Suprapubic skin (tissue), 4 donors: ENCODE measurements around the gene RBM28. TPM values are rescaled to one million over a fixed set of nuclear protein-coding genes. Genes with fewer than 3 reads are reported as not detected.

Source experiments
- DNase-seq, 2 donors: peaks; one replicate each; pipeline ENCODE4 v3.0.0-alpha.2; 2019; ENCODE audit warnings: low spot score in 2 of 2
- H3K27ac ChIP-seq: fragments of 200-600 bp; sonication (generic); one replicate; pipeline ENCODE4 v1.5.1; 2019
- H3K27me3 ChIP-seq: fragments of 200-600 bp; sonication (generic); one replicate; pipeline ENCODE4 v1.5.1; 2019
- H3K36me3 ChIP-seq: fragments of 200-600 bp; sonication (generic); one replicate; pipeline ENCODE4 v1.5.1; 2019
- H3K4me1 ChIP-seq: fragments of 200-600 bp; sonication (generic); one replicate; pipeline ENCODE4 v1.5.1; 2019
- H3K4me3 ChIP-seq: fragments of 200-600 bp; sonication (generic); one replicate; pipeline ENCODE4 v1.5.1; 2019; ENCODE audit warnings: mild to moderate bottlenecking
- H3K9me3 ChIP-seq: fragments of 200-600 bp; sonication (generic); one replicate; pipeline ENCODE4 v1.5.1; 2019
- CTCF ChIP-seq, 2 donors: fragments of 200-600 bp in 1 of 2; fragments of 450-650 bp in 1 of 2; sonication (generic) in 1 of 2; IDR thresholded peaks; one replicate each; pipeline ENCODE4 v1.5.1; 2016 to 2019; ENCODE audit warnings: antibody characterized with exemption in 2 of 2, mild to moderate bottlenecking in 1 of 2, moderate library complexity in 1 of 2
- EP300 ChIP-seq: sonication (generic); formaldehyde crosslinking; IDR thresholded peaks from one replicate; pipeline ENCODE4 v1.6.1; 2017; ENCODE audit warnings: antibody characterized with exemption
- POLR2A ChIP-seq, 2 donors: fragments of 450-650 bp; IDR thresholded peaks; one replicate each; pipeline ENCODE4 v1.6.1; 2017; ENCODE audit warnings: antibody characterized with exemption in 2 of 2, mild to moderate bottlenecking in 2 of 2, moderate library complexity in 2 of 2
- POLR2AphosphoS5 ChIP-seq, 3 donors: sonication (generic); formaldehyde crosslinking; IDR thresholded peaks; one replicate each; pipeline ENCODE4 v1.6.1; 2017; ENCODE audit warnings: antibody characterized with exemption in 3 of 3
- WGBS: methylation state at CpG from one replicate; pipeline ENCODE4 v1.1.5; 2018; 5-methylcytosine and 5-hydroxymethylcytosine counted together
- total RNA-seq, 4 donors: library from RNA; depleted of rRNA; stranded (reverse); fragments of >200 nt; gene quantifications; one replicate each; pipeline ENCODE4 v1.1.0, GENCODE V29; 2016

RBM28 gene
- total RNA-seq, 4 donors from 2014 or later, result 16.9 to 34.9 (median 25.6) TPM

- Histone ChIP-seq H3K27me3 (no peaks in the 10 kb centered on the region), H3K27ac (no peak overlapping the region), H3K9me3 (no peaks in the 10 kb centered on the region), H3K4me1 (no peaks in the 10 kb centered on the region), H3K36me3 (no peaks in the 10 kb centered on the region), H3K4me3 (no peak overlapping the region)
- 81% methylated on average over 6 of the region's 6 CpGs for WGBS
- no peak for DNase-seq
- no peak for TF ChIP-seq POLR2AphosphoS5 (IDR thresholded peaks at IDR 0.05)
Observed at GRCh38 chr7:128279124-128279713, 64.5 kb downstream of the RBM28 start.

- Histone ChIP-seq H3K9me3 (no peaks in the 10 kb centered on the region), H3K27me3 (no peaks in the 10 kb centered on the region), H3K4me1 (no peaks in the 10 kb centered on the region), H3K27ac (no peak overlapping the region), H3K36me3 (no peaks in the 10 kb centered on the region), H3K4me3 (no peak overlapping the region)
- no peak for DNase-seq
- WGBS, result 91% methylated on average over 1 of the region's 1 CpG
- TF ChIP-seq EP300 (no peak), CTCF (IDR thresholded peaks at IDR 0.05) (no peak), POLR2AphosphoS5 (IDR thresholded peaks at IDR 0.05) (no peak), POLR2A (IDR thresholded peaks at IDR 0.05) (no peak)
Observed at GRCh38 chr7:128278366-128278765, 65.3 kb downstream of the RBM28 start.

- TF ChIP-seq CTCF (IDR thresholded peaks at IDR 0.05) (no peak), POLR2A (IDR thresholded peaks at IDR 0.05) (no peak), EP300 (no peak), POLR2AphosphoS5 (IDR thresholded peaks at IDR 0.05) (no peak)
- 68% methylated on average over 4 of the region's 4 CpGs for WGBS
- no peaks in the 10 kb centered on the region for H3K9me3 ChIP-seq
- no peak for DNase-seq
- H3K27me3 ChIP-seq, result peaks cover 13% of the 10 kb centered on the region
- peaks cover 17% of the 10 kb centered on the region for H3K4me1 ChIP-seq
- no peaks in the 10 kb centered on the region for H3K36me3 ChIP-seq
- no peak overlapping the region for H3K4me3 ChIP-seq
- no peak overlapping the region for H3K27ac ChIP-seq
Observed at GRCh38 chr7:128275681-128276080, 68.0 kb downstream of the RBM28 start.

GRCh38 chr7:128274884-128275603, 68.7 kb downstream of the RBM28 start:
- Histone ChIP-seq H3K4me1 (peaks cover 19% of the 10 kb centered on the region), H3K9me3 (no peaks in the 10 kb centered on the region), H3K27me3 (peaks cover 14% of the 10 kb centered on the region), H3K27ac (no peak overlapping the region), H3K36me3 (no peaks in the 10 kb centered on the region), H3K4me3 (no peak overlapping the region)
- TF ChIP-seq EP300, result no peak
- TF ChIP-seq POLR2AphosphoS5 (IDR thresholded peaks at IDR 0.05), result no peak
- TF ChIP-seq CTCF (IDR thresholded peaks at IDR 0.05), result no peak
- no peak for TF ChIP-seq POLR2A (IDR thresholded peaks at IDR 0.05)
- 52% methylated on average over 3 of the region's 3 CpGs for WGBS
- DNase-seq, result no peak

GRCh38 chr7:128274246-128274883, 69.3 kb downstream of the RBM28 start:
- Histone ChIP-seq H3K4me1 (peaks cover 19% of the 10 kb centered on the region), H3K4me3 (no peak overlapping the region), H3K27ac (no peak overlapping the region), H3K9me3 (no peaks in the 10 kb centered on the region), H3K36me3 (no peaks in the 10 kb centered on the region), H3K27me3 (peaks cover 14% of the 10 kb centered on the region)
- DNase-seq, result no peak
- TF ChIP-seq POLR2A (IDR thresholded peaks at IDR 0.05) (no peak), EP300 (no peak), POLR2AphosphoS5 (IDR thresholded peaks at IDR 0.05) (no peak), CTCF (IDR thresholded peaks at IDR 0.05) (no peak)
- WGBS, result 81% methylated on average over 4 of the region's 4 CpGs
